Liver (tissue), 9 donors: Measurements from ENCODE around the gene XYLT1. TPM values are rescaled to one million over a fixed set of nuclear protein-coding genes. Genes with fewer than 3 reads are reported as not detected.

Experiments used
- DNase-seq: peaks from one replicate; pipeline ENCODE4 v3.0.0-alpha.2; 2017; ENCODE audit warnings: low spot score
- H3K27ac ChIP-seq, 2 donors: one replicate each; pipeline ENCODE4 v1.7.0; 2013; ENCODE audit warnings: inconsistent platforms in 2 of 2, low read length in 2 of 2, control low read depth in 1 of 2, low read depth in 1 of 2, mild to moderate bottlenecking in 1 of 2
- H3K27me3 ChIP-seq, 4 donors: one replicate each; pipeline versions ENCODE4 v1.6.1 to v1.7.0; 2013; ENCODE audit warnings: low read length in 3 of 4, inconsistent platforms in 1 of 4, mild to moderate bottlenecking in 1 of 4, moderate library complexity in 1 of 4; ENCODE audit not compliant: control insufficient read depth in 4 of 4, insufficient read depth in 4 of 4
- H3K36me3 ChIP-seq, 4 donors: one replicate each; pipeline versions ENCODE4 v1.6.1 to v1.7.0; 2013; ENCODE audit warnings: low read length in 3 of 4, mild to moderate bottlenecking in 3 of 4, low read depth in 1 of 4, moderate library complexity in 1 of 4; ENCODE audit not compliant: control insufficient read depth in 4 of 4, insufficient read depth in 3 of 4
- H3K4me1 ChIP-seq, 4 donors: one replicate each; pipeline versions ENCODE4 v1.6.1 to v1.7.0; 2013; ENCODE audit warnings: low read length in 3 of 4, mild to moderate bottlenecking in 3 of 4, moderate library complexity in 1 of 4; ENCODE audit not compliant: control insufficient read depth in 4 of 4, insufficient read depth in 4 of 4
- H3K4me3 ChIP-seq, 3 donors: one replicate each; pipeline versions ENCODE4 v1.6.1 to v1.7.0; 2013; ENCODE audit warnings: low read length in 3 of 3, control low read depth in 1 of 3, low read depth in 1 of 3, mild to moderate bottlenecking in 1 of 3
- H3K9ac ChIP-seq, 2 donors: one replicate each; pipeline ENCODE4 v1.7.0; 2013; ENCODE audit warnings: low read length in 2 of 2, mild to moderate bottlenecking in 2 of 2, moderate library complexity in 2 of 2, control low read depth in 1 of 2, low read depth in 1 of 2
- H3K9me3 ChIP-seq, 4 donors: one replicate each; pipeline versions ENCODE4 v1.6.1 to v1.7.0; 2013; ENCODE audit warnings: low read length in 3 of 4; ENCODE audit not compliant: control insufficient read depth in 4 of 4
- EGR1 ChIP-seq, 2 donors: IDR thresholded peaks; 2 replicates each; pipeline ENCODE4 v1.6.1; 2016 to 2018; ENCODE audit warnings: antibody characterized with exemption in 2 of 2, low read depth in 2 of 2
- HNF4A ChIP-seq, 2 donors: conservative IDR thresholded peaks; 2 replicates each; pipeline ENCODE4 v1.6.1; 2016; ENCODE audit warnings: antibody characterized with exemption in 2 of 2, mild to moderate bottlenecking in 2 of 2
- HNF4G ChIP-seq: IDR thresholded peaks from 2 replicates; pipeline ENCODE4 v1.6.1; 2016; ENCODE audit warnings: antibody characterized with exemption
- JUND ChIP-seq, 2 donors: IDR thresholded peaks; 2 replicates each; pipeline ENCODE4 v1.6.1; 2016; ENCODE audit warnings: antibody characterized with exemption in 2 of 2
- MAX ChIP-seq: IDR thresholded peaks from 2 replicates; pipeline ENCODE4 v1.6.1; 2016; ENCODE audit warnings: antibody characterized with exemption
- NR2F2 ChIP-seq: IDR thresholded peaks from 2 replicates; pipeline ENCODE4 v1.6.1; 2016; ENCODE audit warnings: antibody characterized with exemption
- REST ChIP-seq: IDR thresholded peaks from 2 replicates; pipeline ENCODE4 v1.6.1; 2016; ENCODE audit warnings: antibody characterized with exemption, mild to moderate bottlenecking
- ZBTB33 ChIP-seq: IDR thresholded peaks from 2 replicates; pipeline ENCODE4 v1.6.1; 2016; ENCODE audit warnings: antibody characterized with exemption
- WGBS: extraction: QIAGEN DNeasy Blood & Tissue Kit; methylation state at CpG from one replicate; pipeline ENCODE4 v1.1.7; 2013; 5-methylcytosine and 5-hydroxymethylcytosine counted together
- polyA plus RNA-seq, 2 donors: library from polyadenylated mRNA; stranded (reverse) in 1 of 2; unstranded in 1 of 2; fragments of 200-250 nt in 1 of 2; fragments of >200 nt in 1 of 2; fragmentation: Nextera tagmentation in 1 of 2; extraction: Ambion mirVana in 1 of 2; gene quantifications; one replicate each; pipeline versions ENCODE4 v1.2.1 to v1.2.3, GENCODE V29; 2013 to 2015
- total RNA-seq, 2 donors: library from RNA; depleted of rRNA; stranded (reverse); fragments of >200 nt; gene quantifications; one replicate each; pipeline ENCODE4 v1.2.3, GENCODE V29; 2014
- TF ChIP-seq, protein P1 (sequence below): fragments of 150-350 bp; IDR thresholded peaks from 2 replicates; pipeline ENCODE4 v1.5.1; 2017; ENCODE audit warnings: improper control_type of control experiment, low read depth, low read length; ENCODE audit not compliant: missing input control
- donor health status: healthy.
- donor health status: healthy.
- donor health status: healthy.
- donor health status: healthy.
- donor health status: healthy.

The XYLT1 gene
- total and polyA plus RNA-seq, 4 donors, result 0.25 to 2.3 (median 0.53) TPM

DNA sequence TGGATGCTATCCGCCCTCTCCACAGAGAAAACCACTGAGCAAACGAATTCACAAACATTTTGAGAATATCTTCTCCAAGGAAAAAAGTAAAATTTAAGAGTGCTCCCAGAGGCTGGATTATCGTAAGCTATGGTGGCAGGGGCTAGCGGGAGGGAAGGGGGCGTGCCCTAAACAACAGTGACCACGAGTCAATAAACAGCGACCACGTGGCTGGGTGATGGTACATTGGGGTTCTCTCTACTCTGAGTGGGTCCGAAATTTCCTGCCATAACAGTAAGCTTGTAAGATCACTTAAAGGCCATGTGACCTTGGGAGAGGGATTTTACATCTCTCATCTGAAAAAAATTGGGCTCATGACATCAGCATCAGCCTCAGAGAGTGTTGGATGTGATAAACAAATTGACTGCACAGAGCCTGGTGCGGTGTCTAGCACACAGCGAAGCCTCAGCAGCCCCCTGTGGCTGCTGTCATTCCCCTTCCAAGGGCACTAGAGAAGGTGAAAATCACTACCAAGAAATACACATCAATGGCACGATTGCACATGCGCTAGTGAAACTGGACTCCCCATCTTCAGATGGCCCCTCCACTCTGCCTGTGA, 213.2 kb downstream of the XYLT1 start:
- Histone ChIP-seq H3K4me3 (no peak overlapping the region), H3K4me1 (no peaks in the 10 kb centered on the region), H3K36me3 (no peaks in the 10 kb centered on the region), H3K27me3 (no peaks in the 10 kb centered on the region), H3K9ac (no peak overlapping the region), H3K9me3 (no peaks in the 10 kb centered on the region), H3K27ac (no peak overlapping the region)
- WGBS, result 85% methylated on average over 13 of the region's 13 CpGs
- no peak for DNase-seq
- no peak for TF ChIP-seq HNF4A (conservative IDR thresholded peaks at IDR 0.05)
- TF ChIP-seq MAX, result no peak
- TF ChIP-seq, protein P1, sequence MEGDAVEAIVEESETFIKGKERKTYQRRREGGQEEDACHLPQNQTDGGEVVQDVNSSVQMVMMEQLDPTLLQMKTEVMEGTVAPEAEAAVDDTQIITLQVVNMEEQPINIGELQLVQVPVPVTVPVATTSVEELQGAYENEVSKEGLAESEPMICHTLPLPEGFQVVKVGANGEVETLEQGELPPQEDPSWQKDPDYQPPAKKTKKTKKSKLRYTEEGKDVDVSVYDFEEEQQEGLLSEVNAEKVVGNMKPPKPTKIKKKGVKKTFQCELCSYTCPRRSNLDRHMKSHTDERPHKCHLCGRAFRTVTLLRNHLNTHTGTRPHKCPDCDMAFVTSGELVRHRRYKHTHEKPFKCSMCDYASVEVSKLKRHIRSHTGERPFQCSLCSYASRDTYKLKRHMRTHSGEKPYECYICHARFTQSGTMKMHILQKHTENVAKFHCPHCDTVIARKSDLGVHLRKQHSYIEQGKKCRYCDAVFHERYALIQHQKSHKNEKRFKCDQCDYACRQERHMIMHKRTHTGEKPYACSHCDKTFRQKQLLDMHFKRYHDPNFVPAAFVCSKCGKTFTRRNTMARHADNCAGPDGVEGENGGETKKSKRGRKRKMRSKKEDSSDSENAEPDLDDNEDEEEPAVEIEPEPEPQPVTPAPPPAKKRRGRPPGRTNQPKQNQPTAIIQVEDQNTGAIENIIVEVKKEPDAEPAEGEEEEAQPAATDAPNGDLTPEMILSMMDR, result no peak
- TF ChIP-seq JUND (IDR thresholded peaks at IDR 0.05), result no peak
- TF ChIP-seq NR2F2, result no peak
- no peak for TF ChIP-seq REST
- TF ChIP-seq EGR1 (IDR thresholded peaks at IDR 0.05; ENCODE audit: low read depth in 2 of 2), result no peak

DNA sequence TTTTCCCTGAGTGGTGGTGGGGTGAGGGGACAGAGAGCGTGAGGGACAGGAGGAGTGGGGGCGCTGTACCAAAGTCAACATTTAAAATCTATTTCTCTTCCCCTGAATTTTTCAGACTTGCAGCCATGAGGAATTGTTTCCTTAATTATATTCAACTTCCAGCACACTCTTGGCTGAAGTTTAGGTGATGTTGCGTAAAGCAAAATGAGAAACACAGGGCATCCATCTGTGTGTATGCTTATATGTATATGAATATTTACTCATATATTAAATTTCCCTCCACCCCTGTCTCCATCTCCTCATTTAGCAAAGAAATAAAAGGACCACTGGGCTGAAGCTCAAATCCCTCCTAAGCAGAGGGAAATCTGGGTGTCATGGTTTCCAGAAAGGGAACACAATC, 218.1 kb downstream of the XYLT1 start:
- DNase-seq, result no peak
- no peak overlapping the region for H3K9ac ChIP-seq
- no peaks in the 10 kb centered on the region for H3K36me3 ChIP-seq
- H3K9me3 ChIP-seq, result no peaks in the 10 kb centered on the region
- H3K4me3 ChIP-seq, result no peak overlapping the region
- H3K4me1 ChIP-seq, result no peaks in the 10 kb centered on the region
- no peaks in the 10 kb centered on the region for H3K27me3 ChIP-seq
- no peak overlapping the region for H3K27ac ChIP-seq
- TF ChIP-seq MAX (no peak), ZBTB33 (no peak), HNF4G (no peak)
- TF ChIP-seq, protein P1, result no peak
- WGBS, result 86% methylated on average over 3 of the region's 3 CpGs
